Endothelial cell (in vitro differentiated cells): ENCODE measurements around the gene DENND4B. TPM values are rescaled to one million over a fixed set of nuclear protein-coding genes. Genes with fewer than 3 reads are reported as not detected.
A peak's percentile ranks its signal among the peaks of the same experiment; 100 is the strongest.

Experiments
- DNase-seq: peaks from one replicate; pipeline ENCODE4 v3.0.0; 2021; ENCODE audit warnings: low spot score
- H3K27ac Mint-ChIP-seq: one replicate; pipeline ENCODE4 v1.8.0; 2021; ENCODE audit warnings: mixed read lengths, inconsistent platforms; ENCODE audit not compliant: unreplicated experiment
- H3K27me3 Mint-ChIP-seq: one replicate; pipeline ENCODE4 v1.8.0; 2021; ENCODE audit warnings: mild to moderate bottlenecking, moderate library complexity, mixed read lengths, inconsistent platforms; ENCODE audit not compliant: unreplicated experiment
- H3K36me3 Mint-ChIP-seq: one replicate; pipeline ENCODE4 v1.8.0; 2021; ENCODE audit warnings: mild to moderate bottlenecking, low read depth, mixed read lengths, inconsistent platforms; ENCODE audit not compliant: unreplicated experiment
- H3K4me1 Mint-ChIP-seq: one replicate; pipeline ENCODE4 v1.8.0; 2021; ENCODE audit warnings: mild to moderate bottlenecking, mixed read lengths, inconsistent platforms; ENCODE audit not compliant: unreplicated experiment
- H3K4me3 Mint-ChIP-seq: one replicate; pipeline ENCODE4 v1.8.0; 2021; ENCODE audit warnings: mild to moderate bottlenecking, mixed read lengths, inconsistent platforms; ENCODE audit not compliant: unreplicated experiment
- H3K9me3 Mint-ChIP-seq: one replicate; pipeline ENCODE4 v1.8.0; 2021; ENCODE audit warnings: mixed read lengths, inconsistent platforms; ENCODE audit not compliant: unreplicated experiment
- CTCF ChIP-seq: fragments of 200-600 bp; sonication (generic); IDR thresholded peaks from one replicate; pipeline ENCODE4 v1.5.0; 2021; ENCODE audit warnings: antibody characterized with exemption; ENCODE audit not compliant: unreplicated experiment
- total RNA-seq: library from RNA; stranded (reverse); fragmentation: NEBNext Ultra II Directional; extraction: Animal tissue kit (Norgen Biotek cat#: 25700); gene quantifications from one replicate; pipeline ENCODE4 v1.2.1, GENCODE V29; 2021; ENCODE audit not compliant: unreplicated experiment

The DENND4B gene
- total RNA-seq, 1 donor from 2014 or later: 53.1 TPM

DNA sequence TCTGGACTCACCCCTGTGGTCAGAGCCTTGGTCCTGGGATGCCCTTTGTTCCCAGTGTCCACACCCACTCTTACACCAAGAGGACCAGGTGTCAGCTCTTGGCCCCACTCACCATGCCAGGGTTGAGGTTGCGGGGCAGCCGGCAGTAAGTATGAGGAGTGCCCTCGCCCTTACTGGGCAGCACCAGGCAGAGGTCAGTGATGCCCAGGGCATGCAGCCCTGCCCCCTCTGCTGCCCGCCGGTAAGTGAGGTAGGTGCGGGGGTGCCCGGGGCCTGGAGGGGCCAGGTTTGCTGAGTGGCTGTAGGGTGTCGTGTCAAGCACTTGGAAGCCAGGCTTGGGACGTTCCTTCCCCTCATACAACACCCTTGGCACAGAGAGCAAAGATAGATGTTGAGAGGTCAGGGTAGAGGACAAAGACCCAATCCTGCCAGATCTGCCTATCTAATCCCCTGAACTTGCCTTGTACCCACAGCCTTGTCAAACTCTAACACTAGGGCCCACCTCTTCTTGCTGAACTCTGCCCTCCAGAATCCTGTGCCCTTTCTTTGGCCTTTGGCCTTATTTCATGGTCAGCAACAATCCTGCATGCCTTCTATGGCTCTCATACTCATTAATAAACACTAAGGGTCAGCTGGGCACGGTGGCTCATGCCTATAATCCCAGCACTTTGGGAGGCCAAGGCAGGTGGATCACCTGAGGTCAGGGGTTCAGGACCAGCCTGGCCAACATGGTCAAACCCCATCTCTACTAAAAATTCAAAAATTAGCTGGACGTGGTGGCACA lies 3.6 kb downstream of the DENND4B start:
- H3K27me3 Mint-ChIP-seq: peaks cover 15% of the 10 kb centered on the region
- H3K4me3 Mint-ChIP-seq: no peak overlapping the region

DNA sequence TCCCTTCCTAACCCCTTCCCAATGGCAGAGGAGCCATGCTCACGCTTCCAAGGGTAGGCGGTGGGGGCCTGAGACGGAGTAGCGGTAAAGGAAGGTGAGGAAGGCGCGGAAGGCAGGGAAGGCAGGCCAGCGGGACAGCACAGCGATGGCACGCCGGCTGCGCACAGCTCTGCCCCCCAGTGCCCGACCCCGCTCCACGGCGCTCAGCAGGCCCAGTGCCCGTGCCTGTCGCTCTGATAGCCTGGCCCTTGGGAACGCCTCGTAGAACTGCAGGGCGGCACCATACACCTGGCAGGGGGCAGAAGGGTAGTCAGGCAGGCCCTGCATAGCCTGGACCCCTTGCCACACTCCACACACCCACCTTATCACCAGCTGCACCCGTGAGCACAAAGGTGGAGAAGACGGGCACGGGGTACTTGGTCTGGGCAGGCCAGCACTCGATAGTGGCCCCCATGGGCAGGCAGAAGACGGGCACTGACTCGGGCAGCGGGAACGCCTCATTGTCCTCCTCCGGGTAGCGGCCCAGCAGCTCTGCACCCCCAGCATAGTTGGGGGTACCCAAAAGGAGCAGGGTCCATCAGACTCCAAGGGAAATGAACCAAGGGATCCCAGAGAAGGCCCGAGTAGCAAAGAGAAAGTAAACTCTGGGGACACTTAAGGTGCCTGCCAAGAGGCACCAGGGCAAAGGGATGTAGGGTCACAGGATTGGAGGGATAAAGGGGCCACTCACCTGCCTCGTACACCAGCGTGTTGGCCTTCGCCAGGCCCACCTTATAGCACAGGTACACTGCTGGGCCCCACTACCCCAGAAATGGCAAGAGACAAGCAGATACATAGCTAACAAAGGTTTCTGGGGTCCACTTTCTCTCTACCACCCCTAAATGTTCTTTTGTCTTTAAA lies 4.4 kb downstream of the DENND4B start:
- no peak for DNase-seq
- TF ChIP-seq CTCF: no peak
- H3K36me3 Mint-ChIP-seq: peaks cover 26% of the 10 kb centered on the region
- H3K4me1 Mint-ChIP-seq: peaks cover 15% of the 10 kb centered on the region
- peaks cover 15% of the 10 kb centered on the region for H3K27me3 Mint-ChIP-seq
- no peak overlapping the region for H3K4me3 Mint-ChIP-seq
- H3K27ac Mint-ChIP-seq: no peak overlapping the region
- H3K9me3 Mint-ChIP-seq: no peaks in the 10 kb centered on the region

More for the DNA sequence above, 3.6 kb downstream of the DENND4B start:
- no peak for DNase-seq
- no peak for TF ChIP-seq CTCF
- Mint-ChIP-seq H3K4me1 (peaks cover 18% of the 10 kb centered on the region), H3K27ac (no peak overlapping the region), H3K36me3 (peaks cover 18% of the 10 kb centered on the region), H3K9me3 (no peaks in the 10 kb centered on the region)

DNA sequence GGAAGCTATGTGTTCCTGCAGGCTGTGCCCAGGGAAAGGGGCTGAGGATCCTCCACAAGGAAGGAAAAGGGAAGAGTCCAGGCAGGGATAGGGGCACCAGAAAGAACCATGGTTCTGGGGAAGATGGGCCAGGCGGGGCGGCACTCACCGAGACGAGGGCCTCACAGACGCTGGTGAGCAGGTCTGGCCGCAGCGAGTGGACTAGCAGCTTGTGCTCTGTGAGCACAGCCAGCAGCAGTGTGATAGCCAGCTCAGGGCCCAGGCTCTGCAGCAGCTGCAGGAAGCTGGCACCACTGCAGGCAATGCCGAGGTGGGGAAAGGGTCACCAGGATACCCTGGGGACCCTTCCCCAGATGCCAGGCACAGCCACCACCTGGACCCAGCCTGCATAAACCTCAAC lies 5.8 kb downstream of the DENND4B start:
- Mint-ChIP-seq H3K9me3 (no peaks in the 10 kb centered on the region), H3K4me3 (peak overlapping the region; percentile 80), H3K36me3 (peaks cover 37% of the 10 kb centered on the region), H3K27ac (no peak overlapping the region), H3K4me1 (peaks cover 13% of the 10 kb centered on the region), H3K27me3 (peaks cover 13% of the 10 kb centered on the region)
- DNase-seq: no peak
- TF ChIP-seq CTCF: no peak

GRCh38 chr1:153939476-153939875 lies 7.0 kb downstream of the DENND4B start:
- Mint-ChIP-seq H3K27ac (no peak overlapping the region), H3K9me3 (no peaks in the 10 kb centered on the region), H3K4me1 (peaks cover 3% of the 10 kb centered on the region), H3K36me3 (peaks cover 47% of the 10 kb centered on the region), H3K4me3 (peak overlapping the region; percentile 25), H3K27me3 (peaks cover 7% of the 10 kb centered on the region)
- TF ChIP-seq CTCF: no peak
- DNase-seq: no peak
